HepG2 (cell line): ENCODE measurements around the gene KIN. TPM values are rescaled to one million over a fixed set of nuclear protein-coding genes. Genes with fewer than 3 reads are reported as not detected.
A peak's percentile ranks its signal among the peaks of the same experiment; 100 is the strongest.

ENCODE experiments used
- ESRRA ChIP-seq: sonication (generic); formaldehyde crosslinking; IDR thresholded peaks from 2 replicates; pipeline ENCODE4 v1.5.1; 2020; ENCODE audit warnings: mild to moderate bottlenecking, low read depth, missing genetic modification reagents
- FOSL2 ChIP-seq: sonication (generic); formaldehyde crosslinking; IDR thresholded peaks from 2 replicates; pipeline ENCODE4 v1.4.0; 2020; ENCODE audit warnings: missing genetic modification reagents
- GATA4 ChIP-seq: sonication (generic); IDR thresholded peaks from 2 replicates; pipeline ENCODE4 v1.6.1; 2016; ENCODE audit warnings: antibody characterized with exemption, low read depth, borderline replicate concordance
- HDAC1 ChIP-seq: sonication (generic); formaldehyde crosslinking; IDR thresholded peaks from 2 replicates; pipeline ENCODE4 v1.5.1; 2020; ENCODE audit warnings: mild to moderate bottlenecking, missing genetic modification reagents
- HNF4G ChIP-seq, 2 experiments: sonication (generic) in 1 of 2; formaldehyde crosslinking in 1 of 2; IDR thresholded peaks; 2 replicates each; pipeline versions ENCODE4 v1.4.0 to v1.6.1; 2011 to 2020; ENCODE audit warnings: borderline replicate concordance in 2 of 2, low read depth in 2 of 2, mild to moderate bottlenecking in 2 of 2, low read length in 1 of 2, missing genetic modification reagents in 1 of 2, moderate library complexity in 1 of 2
- MED8 ChIP-seq: sonication (generic); formaldehyde crosslinking; IDR thresholded peaks from 2 replicates; pipeline ENCODE4 v1.8.1; 2023; ENCODE audit warnings: mild to moderate bottlenecking, missing genetic modification reagents; ENCODE audit not compliant: insufficient replicate concordance
- MYNN ChIP-seq: sonication (generic); formaldehyde crosslinking; IDR thresholded peaks from 2 replicates; pipeline ENCODE4 v1.4.0; 2020; ENCODE audit warnings: mild to moderate bottlenecking, low read depth, missing genetic modification reagents
- NCOA1 ChIP-seq: sonication (generic); formaldehyde crosslinking; IDR thresholded peaks from 2 replicates; pipeline ENCODE4 v1.9.0; 2021; ENCODE audit warnings: missing genetic modification reagents
- NKX3-1 ChIP-seq: sonication (generic); formaldehyde crosslinking; IDR thresholded peaks from 2 replicates; pipeline ENCODE4 v1.5.0; 2020; ENCODE audit warnings: missing genetic modification reagents
- SAP130 ChIP-seq: IDR thresholded peaks from 2 replicates; pipeline ENCODE4 v1.6.1; 2016; ENCODE audit warnings: low read depth
- TP53 ChIP-seq: sonication (generic); formaldehyde crosslinking; conservative IDR thresholded peaks from 2 replicates; pipeline ENCODE4 v1.4.0; 2020; ENCODE audit warnings: missing genetic modification reagents
- ZNF331 ChIP-seq: sonication (generic); formaldehyde crosslinking; IDR thresholded peaks from 2 replicates; pipeline ENCODE4 v1.4.0; 2020; ENCODE audit warnings: missing genetic modification reagents
- ZNF569 ChIP-seq: sonication (generic); formaldehyde crosslinking; IDR thresholded peaks from 2 replicates; pipeline ENCODE4 v1.5.0; 2020; ENCODE audit warnings: mild to moderate bottlenecking, missing genetic modification reagents, moderate library complexity, borderline replicate concordance
- ZNF629 ChIP-seq: sonication (generic); formaldehyde crosslinking; conservative IDR thresholded peaks from 2 replicates; pipeline ENCODE4 v1.5.0; 2020; ENCODE audit warnings: missing genetic modification reagents
- polyA plus RNA-seq, 8 experiments: library from polyadenylated mRNA; depleted of rRNA in 3 of 8; stranded (reverse) in 7 of 8; unstranded in 1 of 8; fragments of >200 nt; fragmentation: Illumina TruSeq in 4 of 8; extraction: Trizol in 4 of 8; gene quantifications; 2 replicates each; pipeline versions ENCODE4 v1.2.1 to v1.2.3, GENCODE V29; 2011 to 2016; ENCODE audit warnings: low read depth in 4 of 8, missing spikeins in 1 of 8, mixed read lengths in 1 of 8; ENCODE audit not compliant: insufficient read depth in 1 of 8
- total RNA-seq, 5 experiments: library from RNA; depleted of rRNA; stranded (reverse); fragments of >200 nt; fragmentation: Illumina TruSeq; extraction: Trizol; gene quantifications; 2 replicates each; pipeline ENCODE4 v1.2.3, GENCODE V29; 2016; ENCODE audit warnings: low read depth in 1 of 5
- TF ChIP-seq, protein P1 (sequence below): sonication (generic); formaldehyde crosslinking; IDR thresholded peaks from 2 replicates; pipeline ENCODE4 v1.5.1; 2020; ENCODE audit warnings: missing genetic modification reagents, mild to moderate bottlenecking, borderline replicate concordance
- TF ChIP-seq, protein P2 (sequence below): sonication (generic); formaldehyde crosslinking; IDR thresholded peaks from 2 replicates; pipeline ENCODE4 v1.8.1; 2023; ENCODE audit warnings: mild to moderate bottlenecking, moderate library complexity, missing genetic modification reagents
- TF ChIP-seq, protein P3 (sequence below): sonication (generic); formaldehyde crosslinking; IDR thresholded peaks from 2 replicates; pipeline ENCODE4 v1.4.0; 2020; ENCODE audit warnings: missing genetic modification reagents
- TF ChIP-seq, protein P4 (sequence below): sonication (generic); formaldehyde crosslinking; IDR thresholded peaks from 2 replicates; pipeline ENCODE4 v1.4.0; 2020; ENCODE audit warnings: missing genetic modification reagents
- TF ChIP-seq, protein P5 (sequence below): sonication (generic); formaldehyde crosslinking; IDR thresholded peaks from 2 replicates; pipeline ENCODE4 v1.5.0; 2020; ENCODE audit warnings: mild to moderate bottlenecking, missing genetic modification reagents, borderline replicate concordance

Gene KIN
- total and polyA plus RNA-seq, 2 of the 13 experiments (the other 11 are each of a cell fraction or from before 2014, with no cell fraction given) = 4.9 to 23.2 TPM

DNA sequence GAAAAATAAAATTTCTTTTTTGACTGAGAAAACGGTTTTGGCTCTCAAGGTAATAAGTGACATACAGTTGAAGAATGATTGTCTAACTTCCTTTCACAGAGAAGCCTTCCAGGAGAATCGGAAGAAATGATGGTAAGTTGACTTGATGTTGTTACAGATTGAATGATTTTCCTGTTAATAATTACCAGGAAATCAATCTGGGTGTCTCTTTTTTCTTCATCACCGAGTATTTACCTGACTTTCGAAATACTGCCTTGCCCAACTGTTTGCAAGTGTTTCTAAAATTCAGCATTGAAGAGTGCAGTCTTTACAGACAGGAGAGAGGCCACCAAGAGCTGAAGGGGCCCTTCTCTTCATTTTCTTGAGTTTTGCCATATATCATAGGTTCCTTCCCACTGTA lies 80.7 kb downstream of the KIN start (continued):
- TF ChIP-seq ZNF569 (CRISPR knock-in tag) = no peak
- TF ChIP-seq ESRRA (CRISPR knock-in tag) = peak; percentile 52; the same call in 1 of the 2 replicates
- no peak for TF ChIP-seq MYNN (CRISPR knock-in tag)
- TF ChIP-seq TP53 (CRISPR knock-in tag) = no peak
- TF ChIP-seq, protein P1, sequence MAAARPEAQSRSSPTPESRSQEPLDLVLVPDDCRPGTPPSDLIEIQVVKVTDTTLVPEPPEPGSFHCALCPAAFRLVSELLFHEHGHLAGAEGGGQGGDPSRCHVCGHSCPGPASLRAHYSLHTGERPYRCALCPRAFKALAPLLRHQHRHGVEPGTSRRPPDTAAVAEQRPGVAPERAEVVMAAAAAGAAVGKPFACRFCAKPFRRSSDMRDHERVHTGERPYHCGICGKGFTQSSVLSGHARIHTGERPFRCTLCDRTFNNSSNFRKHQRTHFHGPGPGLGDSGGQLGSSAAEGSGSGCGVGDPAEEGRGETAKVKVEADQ (CRISPR knock-in tag) = 0 out of 2 replicates have a peak, but pooled peaks have one; percentile 27
- TF ChIP-seq HDAC1 (CRISPR knock-in tag) = peak; percentile 61; the same call in 1 of the 2 replicates
- TF ChIP-seq MED8 = peak; percentile 89
- TF ChIP-seq, protein P2, sequence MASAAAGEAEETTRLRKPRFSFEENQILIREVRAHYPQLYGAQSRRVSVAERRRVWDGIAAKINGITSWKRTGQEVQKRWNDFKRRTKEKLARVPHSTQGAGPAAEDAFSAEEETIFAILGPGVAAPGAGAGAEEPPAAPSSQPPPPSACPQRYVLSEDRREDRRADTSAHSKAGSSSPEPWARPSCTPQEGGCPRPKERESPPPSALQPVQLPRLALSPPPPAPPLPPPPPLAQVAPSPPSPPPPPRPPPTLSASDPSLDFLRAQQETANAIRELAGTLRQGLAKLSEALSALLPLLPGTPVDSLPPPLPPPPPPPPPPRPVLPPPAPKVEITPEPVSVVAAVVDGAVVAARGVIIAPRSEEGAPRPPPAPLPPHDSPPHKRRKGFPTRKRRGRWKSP (CRISPR knock-in tag) = no peak; the same call in 1 of the 2 replicates
- TF ChIP-seq ZNF331 (CRISPR knock-in tag) = peak; percentile 85
- peak; percentile 78 for TF ChIP-seq GATA4
- TF ChIP-seq NKX3-1 (CRISPR knock-in tag) = 0 out of 2 replicates have a peak, but pooled peaks have one; percentile 85
- TF ChIP-seq ZNF629 = no peak
- TF ChIP-seq HNF4G (IDR thresholded peaks at IDR 0.05; ENCODE audit: borderline replicate concordance, low read depth, low read length) = peak; percentile 66; the same call in 1 of the 2 replicates
- TF ChIP-seq HNF4G (CRISPR knock-in tag; IDR thresholded peaks at IDR 0.05; ENCODE audit: borderline replicate concordance, low read depth) = no peak
- peak; percentile 69; the same call in 1 of the 2 replicates for TF ChIP-seq NCOA1 (CRISPR knock-in tag)
- TF ChIP-seq, protein P3, sequence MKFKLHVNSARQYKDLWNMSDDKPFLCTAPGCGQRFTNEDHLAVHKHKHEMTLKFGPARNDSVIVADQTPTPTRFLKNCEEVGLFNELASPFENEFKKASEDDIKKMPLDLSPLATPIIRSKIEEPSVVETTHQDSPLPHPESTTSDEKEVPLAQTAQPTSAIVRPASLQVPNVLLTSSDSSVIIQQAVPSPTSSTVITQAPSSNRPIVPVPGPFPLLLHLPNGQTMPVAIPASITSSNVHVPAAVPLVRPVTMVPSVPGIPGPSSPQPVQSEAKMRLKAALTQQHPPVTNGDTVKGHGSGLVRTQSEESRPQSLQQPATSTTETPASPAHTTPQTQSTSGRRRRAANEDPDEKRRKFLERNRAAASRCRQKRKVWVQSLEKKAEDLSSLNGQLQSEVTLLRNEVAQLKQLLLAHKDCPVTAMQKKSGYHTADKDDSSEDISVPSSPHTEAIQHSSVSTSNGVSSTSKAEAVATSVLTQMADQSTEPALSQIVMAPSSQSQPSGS (CRISPR knock-in tag) = peak; percentile 80
- TF ChIP-seq FOSL2 (CRISPR knock-in tag) = peak; percentile 74
- TF ChIP-seq, protein P4, sequence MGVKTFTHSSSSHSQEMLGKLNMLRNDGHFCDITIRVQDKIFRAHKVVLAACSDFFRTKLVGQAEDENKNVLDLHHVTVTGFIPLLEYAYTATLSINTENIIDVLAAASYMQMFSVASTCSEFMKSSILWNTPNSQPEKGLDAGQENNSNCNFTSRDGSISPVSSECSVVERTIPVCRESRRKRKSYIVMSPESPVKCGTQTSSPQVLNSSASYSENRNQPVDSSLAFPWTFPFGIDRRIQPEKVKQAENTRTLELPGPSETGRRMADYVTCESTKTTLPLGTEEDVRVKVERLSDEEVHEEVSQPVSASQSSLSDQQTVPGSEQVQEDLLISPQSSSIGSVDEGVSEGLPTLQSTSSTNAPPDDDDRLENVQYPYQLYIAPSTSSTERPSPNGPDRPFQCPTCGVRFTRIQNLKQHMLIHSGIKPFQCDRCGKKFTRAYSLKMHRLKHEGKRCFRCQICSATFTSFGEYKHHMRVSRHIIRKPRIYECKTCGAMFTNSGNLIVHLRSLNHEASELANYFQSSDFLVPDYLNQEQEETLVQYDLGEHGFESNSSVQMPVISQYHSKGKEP (CRISPR knock-in tag) = no peak
- TF ChIP-seq SAP130 = peak; percentile 72
- TF ChIP-seq, protein P5, sequence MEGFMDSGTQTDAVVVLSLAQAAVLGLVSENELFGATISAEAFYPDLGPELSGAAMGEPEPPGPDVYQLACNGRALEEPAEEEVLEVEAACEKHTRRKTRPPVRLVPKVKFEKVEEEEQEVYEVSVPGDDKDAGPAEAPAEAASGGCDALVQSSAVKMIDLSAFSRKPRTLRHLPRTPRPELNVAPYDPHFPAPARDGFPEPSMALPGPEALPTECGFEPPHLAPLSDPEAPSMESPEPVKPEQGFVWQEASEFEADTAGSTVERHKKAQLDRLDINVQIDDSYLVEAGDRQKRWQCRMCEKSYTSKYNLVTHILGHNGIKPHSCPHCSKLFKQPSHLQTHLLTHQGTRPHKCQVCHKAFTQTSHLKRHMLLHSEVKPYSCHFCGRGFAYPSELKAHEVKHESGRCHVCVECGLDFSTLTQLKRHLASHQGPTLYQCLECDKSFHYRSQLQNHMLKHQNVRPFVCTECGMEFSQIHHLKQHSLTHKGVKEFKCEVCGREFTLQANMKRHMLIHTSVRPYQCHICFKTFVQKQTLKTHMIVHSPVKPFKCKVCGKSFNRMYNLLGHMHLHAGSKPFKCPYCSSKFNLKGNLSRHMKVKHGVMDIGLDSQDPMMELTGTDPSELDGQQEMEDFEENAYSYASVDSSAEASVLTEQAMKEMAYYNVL (CRISPR knock-in tag) = peak; percentile 60; the same call in 1 of the 2 replicates
